Right atrium auricular region (tissue), 2 donors: ENCODE measurements around the gene CAD. TPM values are rescaled to one million over a fixed set of nuclear protein-coding genes. Genes with fewer than 3 reads are reported as not detected.
"Not testable (repeated sequence)": the region's sequence is repeated elsewhere in the genome, so short reads cannot be mapped to it uniquely, and the experiment has no call there.

Experiments used
- DNase-seq: peaks from one replicate; pipeline ENCODE4 v3.0.0-alpha.2; 2019; ENCODE audit warnings: low spot score
- H3K27ac ChIP-seq, 2 donors: fragments of 200-600 bp; sonication (generic); 1 replicate in 1 of 2; 2 replicates in 1 of 2; pipeline ENCODE4 v1.5.1; 2016 to 2019
- H3K27me3 ChIP-seq, 2 donors: fragments of 200-600 bp; sonication (generic); one replicate each; pipeline versions ENCODE4 v1.5.1 to v1.6.0; 2017 to 2019
- H3K36me3 ChIP-seq: fragments of 200-600 bp; sonication (generic); one replicate; pipeline ENCODE4 v1.5.1; 2016
- H3K4me1 ChIP-seq, 2 donors: fragments of 200-600 bp; sonication (generic); one replicate each; pipeline versions ENCODE4 v1.5.1 to v1.6.0; 2017 to 2019
- H3K4me3 ChIP-seq, 2 donors: fragments of 200-600 bp; sonication (generic); 1 replicate in 1 of 2; 2 replicates in 1 of 2; pipeline ENCODE4 v1.5.1; 2017 to 2019; ENCODE audit warnings: mild to moderate bottlenecking in 1 of 2, moderate library complexity in 1 of 2
- H3K9me3 ChIP-seq, 2 donors: fragments of 200-600 bp; sonication (generic); one replicate each; pipeline ENCODE4 v1.5.1; 2019
- total RNA-seq, 2 donors: library from RNA; depleted of rRNA; stranded (reverse); fragments of >200 nt; gene quantifications; one replicate each; pipeline ENCODE4 v1.1.0, GENCODE V29; 2016
- TF ChIP-seq, protein P1 (sequence below), 2 donors: fragments of 200-600 bp; sonication (generic); IDR thresholded peaks; one replicate each; pipeline ENCODE4 v1.5.1; 2019; ENCODE audit warnings: antibody characterized with exemption in 2 of 2

CAD gene
- total RNA-seq, 2 donors from 2014 or later = 4.8 to 13.2 TPM

DNA sequence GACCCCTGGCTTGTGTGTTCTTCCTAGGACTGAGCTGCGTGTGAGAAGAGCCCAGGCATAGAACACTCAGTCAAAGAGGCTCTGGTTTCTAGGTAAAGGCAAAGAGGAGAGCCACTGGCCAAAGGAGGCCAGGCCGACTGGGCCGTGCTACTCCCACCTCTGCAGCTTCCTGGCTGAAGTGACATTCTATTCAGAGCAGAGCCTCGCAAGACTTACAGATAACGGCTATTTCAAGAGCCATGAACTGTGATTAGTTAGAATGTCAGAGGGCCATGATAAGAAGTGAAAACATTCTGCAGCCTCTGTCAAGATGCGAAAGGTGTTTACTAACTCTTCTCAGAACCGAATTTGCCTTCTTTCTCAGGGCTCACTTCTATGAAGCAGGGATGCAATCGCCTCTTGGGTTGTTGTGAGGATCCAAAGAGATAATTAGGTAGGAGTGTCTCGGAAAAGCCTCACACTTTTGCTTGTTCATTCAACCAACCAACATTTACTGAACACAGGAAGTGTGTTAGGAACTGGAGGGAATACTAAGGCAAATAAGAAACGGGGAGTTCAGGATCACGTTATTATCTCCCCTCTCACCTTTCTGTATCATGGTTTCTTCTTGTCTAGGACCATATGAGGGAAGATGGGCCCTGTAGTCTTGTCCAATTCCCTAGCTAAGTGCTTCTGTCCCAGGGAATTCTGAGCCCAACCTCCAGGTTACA lies 54.6 kb downstream of the CAD start:
- Histone ChIP-seq H3K27me3 (no peaks in the 10 kb centered on the region), H3K9me3 (no peaks in the 10 kb centered on the region), H3K36me3 (no peaks in the 10 kb centered on the region), H3K27ac (peak overlapping the region; percentile 76 to 78), H3K4me3 (no peak overlapping the region), H3K4me1 (peaks cover 0 to 26% of the 10 kb centered on the region in 2 donors)
- no peak for DNase-seq
- TF ChIP-seq, protein P1, sequence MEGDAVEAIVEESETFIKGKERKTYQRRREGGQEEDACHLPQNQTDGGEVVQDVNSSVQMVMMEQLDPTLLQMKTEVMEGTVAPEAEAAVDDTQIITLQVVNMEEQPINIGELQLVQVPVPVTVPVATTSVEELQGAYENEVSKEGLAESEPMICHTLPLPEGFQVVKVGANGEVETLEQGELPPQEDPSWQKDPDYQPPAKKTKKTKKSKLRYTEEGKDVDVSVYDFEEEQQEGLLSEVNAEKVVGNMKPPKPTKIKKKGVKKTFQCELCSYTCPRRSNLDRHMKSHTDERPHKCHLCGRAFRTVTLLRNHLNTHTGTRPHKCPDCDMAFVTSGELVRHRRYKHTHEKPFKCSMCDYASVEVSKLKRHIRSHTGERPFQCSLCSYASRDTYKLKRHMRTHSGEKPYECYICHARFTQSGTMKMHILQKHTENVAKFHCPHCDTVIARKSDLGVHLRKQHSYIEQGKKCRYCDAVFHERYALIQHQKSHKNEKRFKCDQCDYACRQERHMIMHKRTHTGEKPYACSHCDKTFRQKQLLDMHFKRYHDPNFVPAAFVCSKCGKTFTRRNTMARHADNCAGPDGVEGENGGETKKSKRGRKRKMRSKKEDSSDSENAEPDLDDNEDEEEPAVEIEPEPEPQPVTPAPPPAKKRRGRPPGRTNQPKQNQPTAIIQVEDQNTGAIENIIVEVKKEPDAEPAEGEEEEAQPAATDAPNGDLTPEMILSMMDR (IDR thresholded peaks at IDR 0.05) = no peak

DNA sequence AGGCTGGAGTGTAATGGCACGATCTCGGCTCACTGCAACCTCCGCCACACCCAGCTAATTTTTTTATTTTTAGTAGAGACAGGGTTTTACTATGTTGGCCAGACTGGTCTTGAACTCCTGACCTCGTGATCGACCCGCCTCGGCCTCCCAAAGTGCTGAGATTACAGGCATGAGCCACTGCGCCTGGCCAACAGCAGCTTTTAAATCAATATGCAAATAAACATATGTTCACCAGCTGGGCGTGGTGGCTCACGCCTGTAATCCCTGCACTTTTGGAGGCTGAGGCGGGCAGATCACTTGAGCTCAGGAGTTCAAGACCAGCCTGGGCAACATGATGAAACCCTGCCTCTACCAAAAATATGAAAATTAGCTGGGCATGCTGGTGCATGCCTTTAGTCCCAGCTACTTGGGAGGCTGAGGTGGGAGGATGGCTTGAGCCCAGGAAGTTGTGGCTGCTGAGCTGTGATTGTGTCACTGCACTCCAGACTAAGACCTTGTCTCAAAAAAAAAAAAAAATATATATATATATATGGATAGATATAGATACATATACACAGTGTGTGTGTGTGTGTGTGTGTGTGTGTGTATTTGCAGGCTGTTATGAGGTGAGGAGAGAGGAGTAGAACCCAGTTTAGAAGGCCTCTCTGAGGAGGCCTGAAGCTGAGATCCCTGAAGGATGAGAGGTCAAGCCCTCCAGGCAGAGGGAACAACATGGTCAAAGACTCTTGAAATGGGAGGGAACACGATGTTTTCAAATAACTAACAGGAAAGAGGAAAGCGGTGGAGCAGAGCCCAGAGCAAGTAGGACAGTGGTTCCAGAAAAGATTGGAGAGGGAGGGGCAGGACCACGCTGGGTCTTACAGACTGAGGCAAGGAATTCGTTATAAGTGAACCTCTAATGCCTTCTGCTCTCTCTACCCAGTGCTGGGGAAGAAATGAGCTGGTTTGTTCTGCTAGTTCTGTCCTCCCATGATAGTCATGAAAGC lies 55.7 kb downstream of the CAD start:
- not testable (repeated sequence) for H3K27me3 ChIP-seq
- Histone ChIP-seq H3K4me1 (peaks cover 0 to 26% of the 10 kb centered on the region in 2 donors), H3K27ac (peak overlapping the region; percentile 76 to 78)

DNA sequence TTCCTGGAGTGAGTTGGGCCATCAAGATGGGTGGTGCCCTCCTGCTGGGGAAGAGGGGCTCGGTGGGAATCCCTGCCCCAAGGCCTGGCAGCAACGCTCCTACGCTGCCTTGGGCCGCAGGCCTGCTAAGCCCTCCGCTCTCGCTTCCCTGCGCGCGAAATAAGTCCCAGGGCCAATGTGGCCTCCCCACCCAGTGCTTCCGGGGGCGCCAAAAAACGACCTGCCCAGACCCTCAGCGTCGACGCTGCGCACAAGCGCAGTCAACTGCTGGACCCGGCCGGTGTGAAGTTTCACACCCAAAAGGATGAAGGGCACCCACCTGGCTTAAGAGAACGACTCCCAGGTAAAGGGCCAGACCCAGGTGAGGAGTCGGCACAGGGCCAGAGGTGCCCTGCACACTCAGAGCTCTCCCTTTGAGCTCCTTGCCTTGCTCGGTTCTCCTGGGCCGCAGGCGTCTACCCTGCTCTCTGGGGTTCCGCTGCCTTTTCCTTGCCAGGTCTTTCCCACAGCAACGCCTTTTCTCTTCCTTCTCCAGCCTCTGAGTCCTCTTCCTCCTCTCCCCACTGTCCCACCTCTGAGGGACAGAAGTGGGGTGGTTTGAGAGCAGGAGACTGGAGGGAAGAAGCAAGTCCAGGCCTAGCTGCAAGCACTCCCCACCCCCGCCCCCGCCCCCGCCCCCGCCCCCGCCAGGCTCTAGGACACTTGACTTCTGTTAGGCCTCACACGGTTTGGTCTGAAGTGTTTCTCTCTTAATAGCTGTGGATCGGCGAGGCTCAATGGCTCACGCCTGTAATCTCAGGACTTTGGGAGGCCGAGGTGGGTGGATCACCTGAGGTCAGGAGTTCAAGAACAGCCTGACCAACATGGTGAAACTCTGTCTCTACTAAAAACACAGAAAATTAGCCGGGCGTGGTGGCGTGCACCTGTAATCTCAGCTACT lies 58.3 kb downstream of the CAD start, which contains the start of gene DNAJC5G:
Gene DNAJC5G (plus strand): TSS at position 223 of the 940 bp plus-strand sequence. CDS start 1,296 bp downstream, outside the sequence.
- TF ChIP-seq, protein P1 (IDR thresholded peaks at IDR 0.05) = no peak
- H3K4me3 ChIP-seq = no peak within 1 kb of the TSS
- H3K9me3 ChIP-seq = no peaks in the 10 kb centered on the region
- no peak for DNase-seq
- peaks cover 0 to 31% of the 10 kb centered on the region in 2 donors for H3K4me1 ChIP-seq
- H3K27ac ChIP-seq = peak within 1 kb of the TSS in 1 of 2 donors; percentile 78
- no peaks in the 10 kb centered on the region for H3K27me3 ChIP-seq
- H3K36me3 ChIP-seq = no peaks in the 10 kb centered on the region

More for the DNA sequence above, 55.7 kb downstream of the CAD start:
- not testable (repeated sequence) for H3K9me3 ChIP-seq, H3K4me3 ChIP-seq, DNase-seq, H3K36me3 ChIP-seq

DNA sequence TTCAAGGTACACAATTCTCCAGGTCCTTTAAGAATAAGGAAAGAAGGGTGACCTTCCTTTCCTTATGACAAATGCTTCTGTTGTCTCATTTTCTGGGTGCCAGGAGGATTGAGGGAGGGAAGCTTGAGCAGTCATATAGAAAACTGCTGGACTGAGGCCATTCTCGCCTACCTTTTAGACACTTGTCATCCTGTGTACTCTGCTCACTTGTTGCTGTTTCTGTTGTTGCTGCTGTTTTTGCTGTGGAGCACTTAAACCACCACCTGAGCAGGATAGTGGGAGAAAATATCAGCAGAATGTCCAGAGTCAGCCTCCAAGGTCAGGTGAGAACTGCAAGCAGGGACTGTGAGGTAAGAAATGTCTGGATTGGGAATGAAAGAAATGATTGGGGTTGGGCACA lies 60.8 kb downstream of the CAD start:
- H3K9me3 ChIP-seq = no peaks in the 10 kb centered on the region
- no peak overlapping the region for H3K4me3 ChIP-seq
- H3K36me3 ChIP-seq = no peaks in the 10 kb centered on the region
- H3K27ac ChIP-seq = no peak overlapping the region
- no peaks in the 10 kb centered on the region for H3K27me3 ChIP-seq
- peaks cover 0 to 27% of the 10 kb centered on the region in 2 donors for H3K4me1 ChIP-seq
- DNase-seq = no peak
- TF ChIP-seq, protein P1 (IDR thresholded peaks at IDR 0.05) = no peak

DNA sequence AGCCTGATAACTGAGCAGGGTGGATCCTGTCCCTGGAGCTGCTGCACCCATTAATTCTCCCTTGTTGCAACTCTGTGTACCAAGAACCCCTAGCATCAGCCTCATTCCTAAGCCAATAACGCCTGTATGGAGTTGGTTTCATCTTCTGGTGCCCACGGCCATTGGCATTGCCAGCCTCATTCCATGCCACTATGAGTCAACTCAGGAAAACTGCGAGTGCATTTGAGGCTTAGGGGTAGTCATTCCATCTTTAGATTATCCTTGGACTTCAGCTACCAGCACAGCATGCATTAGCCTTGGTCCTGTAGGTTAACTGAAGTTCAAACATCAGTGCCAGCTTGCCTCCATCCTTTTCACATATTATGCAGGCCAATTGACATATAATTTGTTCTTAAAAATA lies 63.7 kb downstream of the CAD start:
- no peaks in the 10 kb centered on the region for H3K36me3 ChIP-seq
- TF ChIP-seq, protein P1 (IDR thresholded peaks at IDR 0.05) = no peak
- no peaks in the 10 kb centered on the region for H3K9me3 ChIP-seq
- DNase-seq = no peak
- H3K27ac ChIP-seq = peak overlapping the region; percentile 84 to 96
- no peak overlapping the region for H3K4me3 ChIP-seq
- H3K4me1 ChIP-seq = peaks cover 0 to 19% of the 10 kb centered on the region in 2 donors
- no peaks in the 10 kb centered on the region for H3K27me3 ChIP-seq
